CD14-positive monocyte (primary cell): ENCODE results near the gene CYP21A2. TPM values are rescaled to one million over a fixed set of nuclear protein-coding genes. Genes with fewer than 3 reads are reported as not detected.
"Not testable (repeated sequence)": the region's sequence is repeated elsewhere in the genome, so short reads cannot be mapped to it uniquely, and the experiment has no call there.

Experiments used
- DNase-seq, 3 donors: peaks; one replicate each; pipeline ENCODE4 v3.0.0-alpha.2; 2011 to 2022
- H2AFZ ChIP-seq: 2 replicates; pipeline ENCODE4 v1.6.0; 2012; ENCODE audit warnings: mild to moderate bottlenecking, low read depth, low read length, inconsistent platforms; ENCODE audit not compliant: insufficient read depth, poor library complexity, severe bottlenecking
- H3K27ac ChIP-seq, 2 donors: 1 replicate in 1 of 2; 2 replicates in 1 of 2; pipeline ENCODE4 v1.5.1; 2012 to 2013; ENCODE audit warnings: low read length in 2 of 2, control low read depth in 1 of 2, inconsistent platforms in 1 of 2, low read depth in 1 of 2, mild to moderate bottlenecking in 1 of 2
- H3K27me3 ChIP-seq, 2 donors: one replicate each; pipeline versions ENCODE4 v1.6.0 to v1.6.1; 2011 to 2013; ENCODE audit warnings: low read length in 2 of 2; ENCODE audit not compliant: control insufficient read depth in 2 of 2, insufficient read depth in 2 of 2
- H3K36me3 ChIP-seq, 2 donors: replicated peaks in 1 of 2; 1 replicate in 1 of 2; 2 replicates in 1 of 2; pipeline versions ENCODE4 v1.5.1 to v1.6.1; 2012 to 2013; ENCODE audit warnings: low read length in 2 of 2, control low read depth in 1 of 2, inconsistent platforms in 1 of 2, mild to moderate bottlenecking in 1 of 2; ENCODE audit not compliant: insufficient read depth in 2 of 2, control insufficient read depth in 1 of 2
- H3K4me1 ChIP-seq, 2 donors: 1 replicate in 1 of 2; 2 replicates in 1 of 2; pipeline versions ENCODE4 v1.5.1 to v1.6.1; 2012 to 2013; ENCODE audit warnings: low read length in 2 of 2, control low read depth in 1 of 2, inconsistent platforms in 1 of 2, mild to moderate bottlenecking in 1 of 2, moderate library complexity in 1 of 2; ENCODE audit not compliant: insufficient read depth in 2 of 2, control insufficient read depth in 1 of 2
- H3K4me2 ChIP-seq: replicated peaks from 2 replicates; pipeline ENCODE3; 2012; ENCODE audit warnings: low read length, moderate library complexity, mild to moderate bottlenecking; ENCODE audit not compliant: poor library complexity, severe bottlenecking; ENCODE audit errors: extremely low read depth
- H3K4me3 ChIP-seq, 3 experiments: fragments of 200-600 bp in 1 of 3; sonication (generic) in 1 of 3; replicated peaks in 1 of 3; 1 replicate in 2 of 3; 2 replicates in 1 of 3; pipeline ENCODE4 v1.5.1; 2011 to 2013; ENCODE audit warnings: low read length in 3 of 3, mild to moderate bottlenecking in 3 of 3, control low read depth in 2 of 3, low read depth in 2 of 3, inconsistent platforms in 1 of 3, moderate library complexity in 1 of 3
- H3K79me2 ChIP-seq: 2 replicates; pipeline ENCODE4 v1.6.0; 2012; ENCODE audit warnings: mild to moderate bottlenecking, control low read depth, inconsistent platforms, low read length, moderate library complexity; ENCODE audit not compliant: insufficient read depth
- H3K9ac ChIP-seq: 2 replicates; pipeline ENCODE4 v1.6.0; 2017; ENCODE audit warnings: low read length, mild to moderate bottlenecking; ENCODE audit not compliant: insufficient read depth, poor library complexity, severe bottlenecking
- H3K9me3 ChIP-seq, 2 donors: replicated peaks in 1 of 2; 1 replicate in 1 of 2; 2 replicates in 1 of 2; pipeline versions ENCODE4 v1.5.1 to v1.6.1; 2012 to 2013; ENCODE audit warnings: low read length in 2 of 2, control low read depth in 1 of 2; ENCODE audit not compliant: control insufficient read depth in 1 of 2, insufficient read depth in 1 of 2
- H4K20me1 ChIP-seq: 2 replicates; pipeline ENCODE4 v1.6.0; 2012; ENCODE audit warnings: mild to moderate bottlenecking, low read length, control low read depth, moderate library complexity; ENCODE audit not compliant: insufficient read depth
- H3K27ac Mint-ChIP-seq, 7 donors: one replicate each; pipeline ENCODE4 v1.8.0; 2020; ENCODE audit warnings: mild to moderate bottlenecking in 7 of 7, mixed read lengths in 7 of 7, moderate library complexity in 6 of 7, inconsistent platforms in 2 of 7
- H3K27me3 Mint-ChIP-seq, 3 donors: one replicate each; pipeline ENCODE4 v1.8.0; 2021 to 2022; ENCODE audit warnings: low read depth in 3 of 3, mild to moderate bottlenecking in 3 of 3, mixed read lengths in 3 of 3, moderate library complexity in 3 of 3, inconsistent platforms in 1 of 3
- H3K36me3 Mint-ChIP-seq, 2 donors: one replicate each; pipeline ENCODE4 v1.8.0; 2020; ENCODE audit warnings: mixed read lengths in 2 of 2, inconsistent platforms in 1 of 2, mild to moderate bottlenecking in 1 of 2
- H3K4me1 Mint-ChIP-seq: one replicate; pipeline ENCODE4 v1.8.0; 2020; ENCODE audit warnings: mild to moderate bottlenecking, mixed read lengths
- H3K4me3 Mint-ChIP-seq, 2 donors: one replicate each; pipeline ENCODE4 v1.8.0; 2020; ENCODE audit warnings: mild to moderate bottlenecking in 2 of 2, mixed read lengths in 2 of 2, moderate library complexity in 1 of 2
- H3K9me3 Mint-ChIP-seq, 7 donors: one replicate each; pipeline ENCODE4 v1.8.0; 2020 to 2022; ENCODE audit warnings: mixed read lengths in 7 of 7, mild to moderate bottlenecking in 6 of 7, moderate library complexity in 6 of 7, inconsistent platforms in 2 of 7
- WGBS: methylation state at CpG from one replicate; pipeline ENCODE4 v1.1.5; 2013; ENCODE audit warnings: missing lambda C conversion rate; ENCODE audit not compliant: insufficient coverage; 5-methylcytosine and 5-hydroxymethylcytosine counted together
- intact Hi-C, 2 donors: fragments of 100-400 bp; cut with micrococcal nuclease; formaldehyde crosslinking; loops; one replicate each; pipeline versions ENCODE4 v1.15.0 to v1.15.1; 2023
- polyA plus RNA-seq, 3 donors: library from polyadenylated mRNA; depleted of rRNA in 1 of 3; unstranded in 2 of 3; stranded (reverse) in 1 of 3; fragments of 300-500 nt in 2 of 3; fragments of >200 nt in 1 of 3; fragmentation: Illumina TruSeq in 2 of 3; gene quantifications; 1 replicate in 2 of 3; 2 replicates in 1 of 3; pipeline ENCODE4 v1.2.3, GENCODE V29; 2012 to 2021

The CYP21A2 gene
- polyA plus RNA-seq, 3 donors: 0.16 TPM; not detected in 2

DNA sequence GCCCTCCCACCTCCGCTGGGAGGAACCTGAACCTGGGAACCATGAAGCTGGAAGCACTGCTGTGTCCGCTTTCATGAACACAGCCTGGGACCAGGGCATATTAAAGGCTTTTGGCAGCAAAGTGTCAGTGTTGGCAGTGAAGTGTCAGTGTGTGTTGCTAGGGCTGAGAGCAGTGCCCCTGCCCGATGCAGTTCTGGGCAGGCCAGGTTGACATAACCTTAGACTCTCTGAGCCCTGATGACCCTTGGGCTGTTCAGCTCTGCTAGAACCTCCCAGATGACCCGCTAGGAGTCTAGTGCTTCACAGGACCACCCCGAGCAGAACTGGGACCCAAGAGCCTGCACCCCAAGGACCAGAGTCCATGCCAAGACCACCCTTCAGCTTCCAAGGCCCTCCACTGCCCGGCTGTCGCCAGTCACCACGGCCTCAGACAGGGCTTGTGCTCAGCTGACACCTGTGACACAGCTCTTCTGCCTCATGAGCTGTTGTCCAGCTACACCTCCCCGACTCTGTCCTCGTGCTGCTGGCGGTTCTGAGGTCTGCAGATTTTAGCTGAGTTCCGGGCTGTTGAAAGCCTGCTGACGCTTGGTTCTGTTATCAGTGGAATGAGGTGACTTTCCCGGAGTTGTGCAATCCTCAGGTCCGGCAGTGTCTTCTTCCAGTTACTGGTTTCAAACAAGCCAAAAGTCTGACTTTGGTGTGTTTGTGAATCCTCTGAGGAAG lies 35.5 kb upstream of the CYP21A2 start:
- H3K27me3 ChIP-seq, H3K27ac Mint-ChIP-seq, DNase-seq, H3K4me1 Mint-ChIP-seq, H3K4me3 ChIP-seq, H3K9me3 Mint-ChIP-seq, H3K36me3 Mint-ChIP-seq, H3K4me2 ChIP-seq, H3K4me3 Mint-ChIP-seq, H3K9me3 ChIP-seq, H3K36me3 ChIP-seq, H2AFZ ChIP-seq, H3K79me2 ChIP-seq, H4K20me1 ChIP-seq, H3K4me1 ChIP-seq, H3K27ac ChIP-seq, H3K9ac ChIP-seq, H3K27me3 Mint-ChIP-seq, intact Hi-C loops: not testable (repeated sequence)
- WGBS: no CpG with 5 or more reads among the region's 15 CpGs

DNA sequence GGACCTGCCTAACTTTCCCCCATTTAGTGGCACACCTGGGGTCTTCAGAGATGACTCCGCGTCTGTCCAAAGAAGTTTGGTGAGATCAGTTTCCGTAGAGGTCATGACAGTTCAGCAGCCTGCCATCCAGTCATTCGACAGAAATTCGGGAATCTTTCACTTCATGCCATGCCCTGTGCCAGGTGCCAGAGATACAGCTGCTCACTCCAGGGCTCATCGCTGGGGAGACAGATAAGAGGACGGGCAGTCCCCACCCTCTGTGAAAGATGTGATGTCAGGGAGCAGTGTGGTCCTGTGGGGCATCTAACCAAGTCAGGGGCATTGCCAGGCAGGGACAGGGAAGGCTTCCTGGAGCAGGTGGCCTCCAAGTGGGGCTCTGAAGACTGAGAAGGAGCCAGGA lies 34.9 kb upstream of the CYP21A2 start:
- H3K36me3 ChIP-seq, H3K36me3 Mint-ChIP-seq, H3K4me3 ChIP-seq, H3K27ac Mint-ChIP-seq, H3K4me3 Mint-ChIP-seq, H4K20me1 ChIP-seq, intact Hi-C loops, H3K79me2 ChIP-seq, H3K9me3 ChIP-seq, H3K4me1 ChIP-seq, H3K27me3 ChIP-seq, H3K27me3 Mint-ChIP-seq, DNase-seq, H2AFZ ChIP-seq, H3K9me3 Mint-ChIP-seq, H3K27ac ChIP-seq, H3K4me2 ChIP-seq, H3K9ac ChIP-seq, H3K4me1 Mint-ChIP-seq: not testable (repeated sequence)
- WGBS: no CpG with 5 or more reads among the region's 7 CpGs

DNA sequence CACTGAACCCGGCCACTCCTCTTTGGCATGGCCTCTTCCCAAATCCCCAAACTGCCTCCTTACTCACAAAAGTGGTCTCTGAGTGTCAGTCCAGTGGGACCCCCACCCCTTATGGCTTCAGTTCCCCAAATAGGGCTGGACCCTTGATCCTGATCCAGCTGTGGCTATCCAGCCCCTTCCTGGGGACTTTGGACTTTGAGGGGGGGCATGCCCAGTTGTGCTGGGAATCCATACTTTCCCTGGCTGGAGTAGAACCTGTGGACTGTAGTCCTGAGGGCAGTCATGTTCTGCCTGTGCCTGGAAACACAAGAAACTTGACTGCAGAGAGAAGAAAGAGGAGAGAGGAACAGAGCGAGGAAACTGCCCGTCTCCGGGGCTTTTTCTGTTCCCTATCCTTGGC lies 33.8 kb upstream of the CYP21A2 start:
- H3K4me3 ChIP-seq, H4K20me1 ChIP-seq, H3K27me3 ChIP-seq, H3K27ac ChIP-seq, H3K4me3 Mint-ChIP-seq, H3K9me3 ChIP-seq, intact Hi-C loops, H3K36me3 ChIP-seq, DNase-seq, H3K9me3 Mint-ChIP-seq, H3K79me2 ChIP-seq, H3K36me3 Mint-ChIP-seq, H3K4me1 ChIP-seq, H2AFZ ChIP-seq, H3K9ac ChIP-seq, H3K4me1 Mint-ChIP-seq, H3K27ac Mint-ChIP-seq, H3K4me2 ChIP-seq, H3K27me3 Mint-ChIP-seq: not testable (repeated sequence)
- no CpG with 5 or more reads among the region's 4 CpGs for WGBS

DNA sequence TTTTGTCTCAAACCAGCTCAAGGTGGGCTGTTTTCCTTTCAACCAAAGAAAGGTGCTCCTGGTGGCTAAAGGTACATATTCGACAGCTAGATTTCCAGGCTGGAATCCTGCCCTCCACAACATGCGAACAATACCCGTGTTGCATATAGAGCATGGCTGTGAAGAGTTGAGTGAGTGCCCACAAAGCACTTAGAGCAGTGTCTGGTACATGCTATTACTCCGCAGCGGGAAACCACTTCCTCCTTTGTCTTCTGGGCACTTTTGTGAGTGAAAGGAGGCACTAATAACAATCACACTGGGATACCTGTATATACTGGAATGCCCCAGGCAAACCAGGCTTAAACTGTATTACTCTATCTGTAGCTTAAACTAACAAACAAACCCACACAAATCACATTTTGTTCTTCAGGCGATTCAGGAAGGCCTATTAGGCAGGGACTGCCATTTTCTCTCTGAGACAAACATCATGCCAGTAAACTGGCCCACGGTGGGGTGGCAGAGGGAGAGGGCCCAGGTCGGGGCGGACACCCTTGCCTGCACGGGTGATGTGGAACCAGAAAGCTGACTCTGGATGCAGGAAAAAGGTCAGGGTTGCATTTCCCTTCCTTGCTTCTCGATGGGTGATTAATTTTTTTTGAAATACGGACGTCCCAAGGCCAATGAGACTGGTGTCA lies 33.2 kb upstream of the CYP21A2 start:
- H3K36me3 Mint-ChIP-seq, H3K27me3 ChIP-seq, intact Hi-C loops, H4K20me1 ChIP-seq, H3K79me2 ChIP-seq, H3K27me3 Mint-ChIP-seq, DNase-seq, H3K4me2 ChIP-seq, H3K4me1 Mint-ChIP-seq, H3K27ac ChIP-seq, H3K9me3 Mint-ChIP-seq, H3K9ac ChIP-seq, H3K4me3 ChIP-seq, H3K27ac Mint-ChIP-seq, H3K36me3 ChIP-seq, H3K4me1 ChIP-seq, H3K9me3 ChIP-seq, H3K4me3 Mint-ChIP-seq, H2AFZ ChIP-seq: not testable (repeated sequence)
- 65% methylated on average over 5 of the region's 13 CpGs for WGBS
